GM18951 (cell line): ENCODE measurements around the gene LINGO3.

Experiments
- POLR2A ChIP-seq: IDR thresholded peaks from 4 replicates; pipeline ENCODE4 v1.6.1; 2011; ENCODE audit warnings: mild to moderate bottlenecking; ENCODE audit not compliant: insufficient read length, insufficient read depth; ENCODE audit errors: extremely low read depth
- in situ Hi-C: fragments of 300-500 bp; cut with MboI; formaldehyde crosslinking; loops from one replicate; pipeline ENCODE4 v1.12.0; 2022; ENCODE audit warnings: low sequenced_read_pairs, mixed read lengths, inconsistent platforms; ENCODE audit not compliant: unreplicated experiment

The LINGO3 gene

GRCh38 chr19:2271234-2272103 lies 36.5 kb downstream of the LINGO3 start:
- no peak for TF ChIP-seq POLR2A
- in situ Hi-C loops: no loop called here

GRCh38 chr19:2270423-2271233 lies 37.3 kb downstream of the LINGO3 start:
- in situ Hi-C loops: no loop called here
- no peak for TF ChIP-seq POLR2A

GRCh38 chr19:2270157-2270422 lies 37.9 kb downstream of the LINGO3 start:
- in situ Hi-C loops: no loop called here
- no peak for TF ChIP-seq POLR2A

- TF ChIP-seq POLR2A: peak; percentile 99
- in situ Hi-C loops: no loop called here
These were observed 38.5 kb downstream of the LINGO3 start for GRCh38 chr19:2269244-2270156.

- TF ChIP-seq POLR2A: no peak
These were observed 39.1 kb downstream of the LINGO3 start for GRCh38 chr19:2268861-2269243.

GRCh38 chr19:2268480-2268830 lies 39.5 kb downstream of the LINGO3 start:
- TF ChIP-seq POLR2A: no peak
- in situ Hi-C loops: no loop called here

More at GRCh38 chr19:2268861-2269243, 39.1 kb downstream of the LINGO3 start:
- in situ Hi-C loops: no loop called here

GRCh38 chr19:2266183-2266993 lies 41.6 kb downstream of the LINGO3 start:
- peak; percentile 40 for TF ChIP-seq POLR2A

GRCh38 chr19:2261438-2262172 lies 46.3 kb downstream of the LINGO3 start:
- in situ Hi-C loops: no loop called here
- TF ChIP-seq POLR2A: no peak

More at GRCh38 chr19:2266183-2266993, 41.6 kb downstream of the LINGO3 start:
- in situ Hi-C loops: no loop called here

GRCh38 chr19:2260341-2260805 lies 47.6 kb downstream of the LINGO3 start:
- in situ Hi-C loops: no loop called here
- TF ChIP-seq POLR2A: no peak

- no peak for TF ChIP-seq POLR2A
- in situ Hi-C loops: no loop called here
These were observed 48.6 kb downstream of the LINGO3 start for GRCh38 chr19:2259336-2259735.
